GM19043 (cell line): Measurements from ENCODE around the gene FAM228B.
"Not testable (repeated sequence)": the region's sequence is repeated elsewhere in the genome, so short reads cannot be mapped to it uniquely, and the experiment has no call there.

ENCODE experiments used
- ATAC-seq: cut with Tn5 transposase; IDR thresholded peaks from one replicate; pipeline ENCODE4 v1.9.1; 2021; ENCODE audit warnings: low read depth; ENCODE audit not compliant: unreplicated experiment

Gene FAM228B

DNA sequence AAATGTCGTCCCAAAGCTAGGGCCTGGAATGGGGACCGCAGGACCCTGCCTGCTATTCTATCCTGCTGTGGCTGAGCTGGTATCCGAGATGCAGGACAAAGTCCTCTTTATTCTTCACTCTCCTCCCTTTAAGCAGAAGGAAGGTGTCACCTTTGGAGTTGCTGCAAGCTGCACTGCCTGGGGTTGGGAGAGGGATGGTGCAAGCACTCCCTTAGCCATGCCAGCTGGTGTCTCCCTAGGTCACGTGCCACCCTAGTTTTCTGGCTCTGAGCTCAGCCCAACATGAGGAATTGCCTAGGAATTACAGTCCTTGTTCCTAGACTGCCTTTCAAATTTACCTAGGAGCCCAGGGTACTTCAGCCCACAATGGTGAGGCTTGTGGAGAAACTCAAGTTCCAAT, 30.2 kb downstream of the FAM228B start:
- no peak for ATAC-seq

DNA sequence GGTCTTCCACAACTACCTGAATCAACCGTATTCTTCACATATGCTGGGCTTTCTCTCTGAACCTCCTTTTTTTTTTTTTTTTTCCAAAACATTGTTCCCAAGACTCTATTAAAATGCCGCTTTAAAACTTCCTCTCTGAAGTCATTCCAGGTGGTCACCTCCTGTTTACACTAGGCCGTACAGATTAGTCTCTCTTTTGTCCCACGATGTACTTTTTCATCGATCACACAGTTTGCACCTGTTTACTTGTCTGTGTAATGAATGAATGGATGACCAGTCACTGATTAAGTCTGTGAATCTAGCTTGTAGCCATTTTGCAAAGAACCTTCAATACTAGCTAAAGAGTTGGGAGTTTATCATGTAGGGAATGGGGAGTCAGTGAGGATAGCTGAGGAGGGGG, 34.9 kb downstream of the FAM228B start:
- ATAC-seq, result no peak

DNA sequence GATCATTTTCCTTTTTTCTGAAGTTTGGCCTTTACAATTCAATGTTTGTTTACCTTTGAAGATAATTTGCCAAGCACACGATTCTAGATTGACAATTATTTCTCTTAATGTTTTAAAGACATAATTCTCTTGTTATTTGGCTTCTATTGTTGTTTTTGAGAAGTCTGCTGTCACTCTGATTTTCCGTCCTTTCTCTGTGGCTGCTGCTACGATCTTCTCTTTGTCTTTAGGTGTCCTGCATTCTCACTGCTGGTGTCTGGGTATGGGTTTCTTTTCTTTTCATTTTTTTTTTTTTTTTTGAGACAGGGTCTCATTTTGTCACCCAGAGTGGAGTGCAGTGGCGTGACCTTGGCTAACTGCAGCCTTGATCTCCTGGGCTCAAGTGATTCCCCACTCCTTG, 36.4 kb downstream of the FAM228B start:
- no peak for ATAC-seq

DNA sequence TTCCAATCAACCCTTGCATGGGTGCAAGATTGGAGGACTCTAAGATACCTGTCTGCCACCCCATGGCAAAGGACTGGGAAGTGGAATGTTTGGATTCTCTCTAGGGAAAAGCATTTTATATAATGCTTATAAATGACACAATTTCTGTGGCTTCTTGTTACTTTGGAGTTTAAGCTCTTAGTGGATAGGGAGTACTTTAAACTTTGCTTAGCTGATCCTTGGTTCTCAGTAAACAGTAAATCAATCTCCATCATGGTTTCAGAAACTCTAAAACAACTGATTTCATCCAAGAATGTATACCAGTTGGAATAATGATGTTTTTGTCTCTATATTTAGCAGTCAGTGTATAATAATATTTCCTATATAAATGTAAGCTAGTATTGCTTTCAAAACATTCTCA, 37.5 kb downstream of the FAM228B start:
- no peak for ATAC-seq

DNA sequence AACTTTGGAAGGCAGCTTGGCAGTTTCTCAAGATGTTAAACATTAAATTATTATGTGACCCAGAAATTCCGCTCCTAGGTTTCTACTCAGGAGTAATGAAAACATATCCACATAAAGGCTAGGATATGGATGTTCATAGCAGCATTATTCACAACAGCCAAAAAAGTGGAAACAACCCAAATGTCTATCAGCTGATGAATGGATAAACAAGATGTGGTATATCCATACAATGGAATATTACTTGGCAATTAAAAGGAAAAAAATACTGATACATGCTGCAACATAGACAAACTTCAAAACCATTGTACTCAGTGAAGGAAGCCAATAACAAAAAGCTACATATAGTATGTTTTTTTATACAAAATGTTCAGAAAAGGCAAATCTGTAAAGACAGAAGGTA, 39.2 kb downstream of the FAM228B start:
- no peak for ATAC-seq

DNA sequence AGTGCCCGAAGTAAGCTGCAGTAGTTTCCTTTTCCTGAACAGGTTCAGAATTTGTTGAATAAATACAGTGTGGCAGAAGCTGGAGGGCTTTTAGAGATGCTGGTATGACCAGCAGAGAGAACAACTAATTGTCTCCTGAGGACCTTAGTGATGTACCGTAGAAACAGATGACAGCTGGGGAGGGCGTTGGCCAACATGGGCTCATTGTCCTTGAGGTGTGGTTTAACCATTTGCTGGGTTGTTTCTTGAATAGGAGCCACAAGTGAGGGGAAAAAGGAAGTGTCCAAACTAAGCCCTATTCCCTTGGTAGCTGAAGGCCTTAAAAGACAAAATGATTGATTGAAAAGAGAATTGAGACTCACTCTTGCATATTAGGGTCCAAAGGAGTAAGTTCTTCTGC, 39.9 kb downstream of the FAM228B start:
- no peak for ATAC-seq

- no peak for ATAC-seq
Measured at GRCh38 chr2:24163601-24164000, 40.3 kb downstream of the FAM228B start.

DNA sequence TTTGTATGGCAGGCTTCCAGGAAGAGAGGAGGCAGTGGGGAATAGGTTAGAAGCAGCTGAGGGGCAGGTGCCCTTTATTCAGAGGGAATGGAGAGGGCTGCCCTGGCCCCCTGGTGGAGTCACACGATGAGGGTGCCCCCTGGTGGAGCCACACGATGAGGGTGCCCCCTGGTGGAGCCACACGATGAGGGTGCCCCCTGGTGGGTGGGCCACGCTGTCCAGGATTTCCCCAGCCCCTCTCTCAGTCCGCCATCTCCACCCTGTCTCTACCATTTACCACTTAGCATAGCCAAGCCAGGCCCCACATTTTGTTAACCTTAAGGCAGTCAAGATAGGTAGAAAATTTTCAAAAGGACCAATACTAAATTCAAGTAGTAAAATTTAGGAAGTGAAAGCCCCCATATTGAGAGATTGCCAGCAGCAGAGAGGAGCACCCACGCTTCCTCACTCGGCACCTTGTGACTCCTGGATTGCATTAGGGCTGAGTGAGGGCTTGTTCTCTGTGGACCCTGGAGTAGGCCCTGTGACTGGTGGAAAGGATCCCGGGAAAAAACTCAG, 41.2 kb downstream of the FAM228B start:
- peak; percentile 51 for ATAC-seq

DNA sequence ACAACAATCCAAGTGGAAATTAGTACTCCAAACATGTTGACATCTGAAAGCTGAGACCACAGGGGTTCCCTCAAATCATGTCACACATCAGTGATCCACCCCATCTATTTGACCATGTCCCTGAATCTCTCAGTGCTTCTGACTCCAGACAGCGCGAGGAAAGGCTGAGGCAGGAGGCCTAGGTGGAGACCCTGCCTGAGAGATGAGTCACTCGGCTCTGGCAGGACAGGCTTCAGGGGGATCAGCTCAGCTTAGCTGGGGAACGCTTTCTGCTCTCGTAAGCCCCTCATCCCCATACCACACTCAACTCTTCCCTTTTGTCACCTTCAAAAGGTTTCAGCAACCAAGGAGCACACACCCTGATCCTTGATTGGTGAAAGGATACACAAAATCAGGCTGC, 45.8 kb downstream of the FAM228B start:
- no peak for ATAC-seq

GRCh38 chr2:24174851-24175277, 51.6 kb downstream of the FAM228B start, which contains the start of gene FAM228A:
Gene FAM228A, plus strand, starts transcription at chr2:24175053. Its CDS starts 428 bp downstream, at chr2:24175481.
- ATAC-seq, result no peak

GRCh38 chr2:24175631-24176187, 52.4 kb downstream of the FAM228B start:
- no peak for ATAC-seq

DNA sequence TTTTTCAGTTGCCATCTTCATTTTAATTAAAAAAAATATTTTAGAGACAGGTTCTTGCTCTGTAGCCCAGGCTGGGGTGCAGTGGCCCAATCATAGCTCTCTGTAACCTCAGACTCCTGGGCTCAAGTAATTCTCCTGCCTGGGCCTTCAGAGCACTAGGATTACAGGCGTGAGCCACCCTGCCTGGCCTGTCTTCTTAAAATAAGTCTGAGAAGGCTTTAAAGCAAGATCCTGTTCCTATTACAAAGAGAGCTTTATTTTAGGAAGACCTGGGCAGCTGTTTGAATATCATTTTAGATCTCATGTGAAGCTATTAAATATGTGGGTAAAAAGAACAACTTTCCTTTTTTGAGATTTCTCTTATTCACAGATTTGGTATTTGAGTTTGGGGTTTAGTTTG, 53.1 kb downstream of the FAM228B start:
- ATAC-seq, result no peak

DNA sequence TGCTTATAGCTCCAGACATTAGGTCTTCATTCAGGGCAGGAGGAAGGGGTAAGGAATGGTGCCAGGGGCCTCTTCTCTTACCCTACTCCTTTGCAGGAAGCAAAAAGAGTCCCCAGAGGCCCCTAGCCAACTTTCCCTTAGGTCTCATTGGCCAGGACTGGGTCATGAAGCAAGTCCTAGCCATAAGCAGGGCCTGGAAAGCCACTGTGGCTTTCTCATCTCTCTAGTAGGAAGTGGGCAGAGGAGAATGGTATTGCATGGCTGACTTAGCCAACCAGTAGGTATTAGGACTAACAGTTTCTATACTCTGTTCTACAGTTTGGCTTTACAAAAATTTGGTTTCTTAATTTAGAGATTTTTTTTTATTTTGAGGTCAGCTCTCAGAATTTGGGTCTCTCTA, 56.4 kb downstream of the FAM228B start:
- no peak for ATAC-seq

DNA sequence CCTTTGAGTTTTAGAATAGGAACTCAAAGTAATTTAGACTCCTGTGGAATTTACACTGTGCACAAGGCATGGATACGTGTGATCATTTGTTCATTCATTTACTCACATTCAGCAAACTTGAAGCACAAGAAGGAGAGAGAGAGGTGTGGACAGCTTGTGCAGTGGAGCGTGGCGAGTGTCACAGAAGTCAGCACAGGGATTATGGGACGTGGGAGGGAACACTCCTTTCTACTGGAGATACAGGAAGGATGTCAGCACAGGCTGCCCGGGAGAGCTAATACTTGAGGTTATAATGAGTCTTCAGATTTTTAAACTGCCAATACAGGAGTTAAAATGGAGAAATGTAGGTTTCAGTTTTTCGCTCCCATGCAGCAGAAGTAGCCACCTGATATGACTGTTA, 58.6 kb downstream of the FAM228B start:
- no peak for ATAC-seq

DNA sequence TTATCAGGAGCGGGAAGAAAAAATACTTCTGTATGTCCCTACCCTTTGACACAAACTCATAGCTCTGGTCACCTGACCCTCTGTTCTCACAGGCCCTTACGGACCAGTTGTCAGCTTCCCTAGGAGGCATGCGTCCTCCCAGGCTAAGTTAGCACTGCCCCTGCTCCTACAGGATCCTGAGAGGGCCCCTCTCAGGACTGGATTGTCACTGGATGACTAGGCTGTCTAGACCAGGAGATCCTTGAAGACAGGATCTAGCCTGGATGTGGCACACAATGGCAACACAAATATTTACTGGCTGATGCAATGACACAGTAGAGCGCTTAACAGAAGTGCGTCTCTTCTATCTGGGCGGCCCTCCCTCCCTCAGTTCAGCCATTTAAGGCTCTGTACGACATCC, 59.2 kb downstream of the FAM228B start:
- no peak for ATAC-seq

DNA sequence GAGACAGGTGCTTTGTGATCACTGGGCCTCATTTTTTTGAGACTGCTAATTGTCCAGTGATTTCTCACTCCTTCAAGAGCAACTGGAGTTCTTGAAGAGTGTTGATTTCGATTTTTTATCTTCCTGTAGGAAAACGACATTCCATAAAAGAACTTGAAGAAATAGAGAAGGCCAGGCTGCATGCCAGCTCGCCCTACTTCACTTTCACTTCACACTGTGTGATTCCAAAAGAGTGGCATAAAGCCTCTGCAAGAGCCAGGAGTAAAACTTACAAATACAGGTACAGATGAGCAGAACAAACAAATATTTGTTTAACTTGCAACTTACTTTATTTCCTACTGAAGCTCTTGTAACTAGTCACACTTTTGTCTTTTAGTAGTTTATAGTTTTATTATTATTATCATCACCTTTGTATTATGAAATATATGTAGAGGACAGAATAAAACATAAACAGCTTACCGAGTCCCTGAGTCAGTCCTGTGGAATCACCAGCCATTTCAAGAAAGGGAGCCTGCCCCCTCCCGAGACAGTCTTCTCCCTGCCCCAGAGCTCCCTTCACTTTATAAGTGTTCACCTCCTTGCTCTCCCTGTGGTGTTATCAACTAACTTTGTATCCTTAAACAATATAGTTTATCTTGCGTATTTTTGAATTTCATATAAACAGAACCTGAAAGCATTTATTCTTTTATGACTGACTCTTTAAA, 60.2 kb downstream of the FAM228B start:
- no peak for ATAC-seq

DNA sequence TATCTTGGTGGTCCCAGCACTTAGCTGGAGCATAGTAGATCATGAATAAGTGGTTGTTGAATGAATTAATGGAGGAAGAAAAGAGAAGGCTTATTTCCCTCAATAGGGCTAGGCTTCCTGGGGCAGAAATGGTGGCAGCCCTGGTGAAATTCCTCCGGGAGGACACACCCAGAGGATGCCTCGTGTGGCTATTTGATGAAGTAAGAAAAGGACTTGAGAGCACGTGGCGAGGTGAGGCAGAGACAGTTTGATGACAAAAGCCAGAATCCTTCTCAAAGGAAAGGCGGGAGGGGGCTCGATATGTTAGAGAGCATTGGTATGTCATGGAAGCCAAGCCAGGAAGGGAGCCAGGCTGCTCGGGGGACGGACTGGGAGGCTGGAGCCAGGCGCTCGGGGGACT, 66.3 kb downstream of the FAM228B start:
- no peak for ATAC-seq

- no peak for ATAC-seq
Measured at GRCh38 chr2:24190503-24190902, 67.2 kb downstream of the FAM228B start.

- no peak for ATAC-seq
Measured at GRCh38 chr2:24191156-24191555, 67.9 kb downstream of the FAM228B start.

DNA sequence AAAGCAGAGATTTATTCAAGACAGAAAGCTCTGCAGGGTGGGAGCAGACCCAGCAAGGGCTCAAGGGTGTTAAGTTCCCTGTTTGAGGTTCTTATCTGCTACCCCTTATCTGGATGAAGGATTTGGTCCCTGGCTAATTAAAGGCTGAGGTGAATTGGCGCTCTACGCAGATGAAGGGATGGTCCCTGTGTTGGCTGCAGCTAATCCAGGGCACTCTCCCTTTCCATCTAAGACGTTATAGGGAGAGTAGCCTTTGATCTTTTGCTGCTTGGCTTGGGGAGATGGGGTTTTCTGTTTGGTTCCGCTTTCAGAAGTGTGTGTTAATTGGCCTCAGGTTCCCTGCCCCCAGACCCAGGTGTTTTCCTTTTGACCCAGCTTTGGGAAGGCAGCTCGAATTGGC, 68.6 kb downstream of the FAM228B start:
- no peak for ATAC-seq

- ATAC-seq, result not testable (repeated sequence)
Measured at GRCh38 chr2:24197213-24197612, 73.9 kb downstream of the FAM228B start.

DNA sequence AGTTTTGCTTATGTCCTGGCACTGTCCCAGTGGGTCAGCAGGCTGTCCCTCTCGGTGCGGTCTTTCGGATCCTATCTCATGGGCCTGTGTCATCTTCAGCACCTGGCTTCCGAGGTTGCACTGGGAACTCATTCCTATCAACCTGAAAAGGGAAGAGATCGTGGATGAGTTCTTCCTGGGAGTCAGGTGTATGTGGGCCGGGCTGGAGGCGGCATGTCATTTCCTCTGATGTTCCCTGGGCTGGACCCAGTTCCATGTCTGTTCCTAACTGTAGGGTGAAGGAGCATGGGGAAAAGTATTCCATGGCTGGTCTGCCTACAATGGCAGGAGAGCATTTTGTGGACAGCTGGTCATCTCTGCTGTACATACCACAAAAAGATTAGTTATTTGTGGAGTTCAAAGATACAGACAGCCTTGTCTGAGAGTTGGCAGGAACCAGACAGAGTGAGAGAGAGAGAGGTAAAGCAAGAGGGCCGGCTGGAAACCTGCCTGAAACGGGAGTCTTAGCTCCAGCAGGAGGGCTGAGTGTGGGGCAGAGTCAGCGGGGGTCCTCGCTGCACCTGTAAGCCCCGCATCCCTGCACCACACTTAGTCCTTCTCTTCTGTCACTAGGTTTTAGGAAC, 76.8 kb downstream of the FAM228B start:
- ATAC-seq, result no peak
